GM12892 (cell line): ENCODE measurements around the gene MCOLN2.

ENCODE experiments used
- POLR2A ChIP-seq: IDR thresholded peaks from 2 replicates; pipeline ENCODE4 v1.6.1; 2011; ENCODE audit warnings: low read depth, low read length, control low read depth
- POLR2AphosphoS5 ChIP-seq: IDR thresholded peaks from 2 replicates; pipeline ENCODE4 v1.6.1; 2011; ENCODE audit warnings: low read depth, low read length, control low read depth
- TAF1 ChIP-seq: IDR thresholded peaks from 2 replicates; pipeline ENCODE4 v1.6.1; 2011; ENCODE audit warnings: low read depth, mild to moderate bottlenecking, control low read depth, low read length, borderline replicate concordance

- TF ChIP-seq POLR2A: no peak
- no peak for TF ChIP-seq POLR2AphosphoS5
- TF ChIP-seq TAF1: no peak
Observed at GRCh38 chr1:85028151-85028550, 31.2 kb upstream of the MCOLN2 start.
